SK-N-MC (cell line): ENCODE data around the gene PEX1.

ENCODE experiments used
- EZH2 ChIP-seq: fragments of 200-600 bp; sonication (generic); IDR thresholded peaks from one replicate; pipeline ENCODE4 v1.6.1; 2017; ENCODE audit warnings: antibody characterized with exemption
- POLR2AphosphoS5 ChIP-seq: IDR thresholded peaks from 2 replicates; pipeline ENCODE4 v1.6.1; 2012; ENCODE audit warnings: mild to moderate bottlenecking, low read depth, low read length, borderline replicate concordance

DNA sequence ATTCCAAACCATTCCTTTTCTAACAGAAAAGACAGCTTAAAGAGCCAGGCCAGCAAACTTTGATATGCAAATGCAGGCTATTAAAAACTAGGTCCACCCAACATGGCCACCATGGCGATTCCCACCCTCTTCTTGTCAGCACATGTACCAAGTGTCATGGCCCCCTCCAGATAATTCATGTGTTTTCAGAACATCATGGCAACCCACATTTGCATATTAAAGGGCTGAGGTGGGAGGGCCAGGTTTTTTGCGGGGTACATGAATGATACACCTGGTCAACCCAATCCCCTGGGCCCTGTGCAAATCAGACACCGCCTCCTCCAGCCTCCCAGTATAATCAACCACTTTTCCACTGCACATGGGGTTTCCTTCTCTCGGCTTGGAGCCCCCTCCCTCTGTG lies 49.6 kb downstream of the PEX1 start:
- TF ChIP-seq POLR2AphosphoS5 (no peak), EZH2 (no peak)
